Measurements from ENCODE around the gene MLKL. TPM values are rescaled to one million over a fixed set of nuclear protein-coding genes. Genes with fewer than 3 reads are reported as not detected.

The MLKL gene
- total and polyA plus RNA-seq, 2 experiments from 2014 or later = 10.4 to 13.6 TPM

DNA sequence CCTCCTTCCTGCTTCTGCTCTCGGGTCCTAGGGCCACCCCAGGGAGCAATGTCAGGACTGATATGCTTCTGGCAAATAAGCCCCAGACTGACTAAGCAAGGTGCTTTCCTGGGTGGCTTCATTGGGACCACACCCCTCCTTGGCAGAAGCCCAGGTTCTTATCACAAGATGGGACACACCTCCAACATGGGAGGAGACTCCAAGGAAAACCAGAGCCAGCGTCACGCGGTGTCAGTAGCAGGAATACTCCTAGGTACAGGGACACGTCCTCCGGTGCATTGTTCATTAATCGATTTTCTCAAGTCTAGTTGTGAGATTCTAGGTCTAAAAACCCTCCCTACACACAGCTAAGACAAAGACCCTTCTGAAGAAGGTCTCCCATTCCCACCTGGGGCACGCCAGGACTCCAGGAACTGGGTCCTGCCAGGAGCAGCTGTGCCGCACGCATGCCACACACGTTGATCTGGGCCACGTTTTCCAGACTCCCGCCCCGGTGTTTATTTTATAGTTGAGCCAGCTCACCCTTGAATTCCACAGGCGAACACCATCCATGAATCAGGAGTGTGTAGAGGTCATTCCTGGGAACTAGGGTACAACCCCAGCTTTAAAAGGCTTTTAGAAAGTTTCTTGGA lies 43.1 kb upstream of the MLKL start:
- Histone ChIP-seq H3K27ac (no peak overlapping the region), H3K27me3 (replicated peaks; ENCODE audit: insufficient read depth) (no peaks in the 10 kb centered on the region), H4K20me1 (ENCODE audit: insufficient read depth) (no peaks in the 10 kb centered on the region), H3K4me2 (ENCODE audit: unreplicated experiment) (no peak overlapping the region), H3K36me3 (ENCODE audit: low read depth) (no peaks in the 10 kb centered on the region), H3K4me1 (ENCODE audit: insufficient read depth) (peaks cover 5% of the 10 kb centered on the region; the same call in 1 of the 2 replicates), H3F3A (ENCODE audit: insufficient read depth) (no peaks in the 10 kb centered on the region), H3K79me2 (ENCODE audit: insufficient read depth) (no peaks in the 10 kb centered on the region), H3K9me2 (ENCODE audit: insufficient read depth) (no peaks in the 10 kb centered on the region), H3K9ac (no peak overlapping the region), H3K9me3 (ENCODE audit: low read depth) (no peaks in the 10 kb centered on the region), H2AFZ (no peak overlapping the region), H3K4me3 (no peak overlapping the region)
- DNase-seq = peak; percentile 50
- TF ChIP-seq EZH2 (IDR thresholded peaks at IDR 0.05; ENCODE audit: insufficient read depth, poor library complexity, severe bottlenecking) (no peak), EZH2phosphoT487 (IDR thresholded peaks at IDR 0.05; ENCODE audit: insufficient read depth, low read depth) (no peak)
- WGBS, 2 experiments (ENCODE audit: low coverage in 1 of 2, low lambda C conversion rate in 2 of 2, missing lambda C conversion rate in 2 of 2) = 56 to 59% methylated on average over 15 of the region's 15 CpGs
- in situ Hi-C loops (cut with MboI) = no loop called here

DNA sequence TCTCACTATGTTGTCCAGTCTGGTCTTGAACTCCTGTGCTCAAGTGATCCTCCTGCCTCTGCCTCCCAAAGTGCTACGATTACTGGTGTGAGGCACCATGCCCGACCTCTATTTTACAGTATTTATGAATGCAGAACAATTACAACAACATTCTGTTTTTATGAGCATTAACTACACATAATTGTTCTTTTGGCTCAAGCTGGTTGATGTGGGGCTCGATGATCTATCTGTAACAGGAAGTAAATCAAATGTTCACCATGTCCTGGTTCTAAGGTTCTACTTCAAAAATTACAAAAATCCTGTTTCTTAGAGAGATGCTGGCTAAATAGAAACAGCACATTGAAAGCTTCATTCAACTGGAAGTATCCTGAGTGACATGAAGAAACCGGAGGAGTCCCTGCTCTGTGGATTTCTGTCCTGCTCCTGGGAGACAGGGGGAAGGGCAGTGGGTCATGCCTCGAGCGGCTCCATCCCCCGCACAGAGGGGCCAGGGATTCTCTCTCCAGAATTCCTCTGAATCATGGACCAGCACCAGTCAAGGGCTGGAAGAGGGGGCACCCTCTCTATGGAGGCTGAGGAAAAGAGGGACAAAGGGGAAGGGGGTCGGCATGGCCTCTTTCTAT lies 42.5 kb upstream of the MLKL start:
- no peaks in the 10 kb centered on the region for H3K9me3 ChIP-seq (ENCODE audit: low read depth)
- no peak overlapping the region for H3K4me3 ChIP-seq
- no peak for DNase-seq
- peaks cover 5% of the 10 kb centered on the region; the same call in 1 of the 2 replicates for H3K4me1 ChIP-seq (ENCODE audit: insufficient read depth)
- H3K9me2 ChIP-seq (ENCODE audit: insufficient read depth) = no peaks in the 10 kb centered on the region
- no peaks in the 10 kb centered on the region for H4K20me1 ChIP-seq (ENCODE audit: insufficient read depth)
- in situ Hi-C loops (cut with MboI) = no loop called here
- no peaks in the 10 kb centered on the region for H3K36me3 ChIP-seq (ENCODE audit: low read depth)
- no peak for TF ChIP-seq EZH2phosphoT487 (IDR thresholded peaks at IDR 0.05; ENCODE audit: insufficient read depth, low read depth)
- TF ChIP-seq EZH2 (IDR thresholded peaks at IDR 0.05; ENCODE audit: insufficient read depth, poor library complexity, severe bottlenecking) = no peak
- no peaks in the 10 kb centered on the region for H3K79me2 ChIP-seq (ENCODE audit: insufficient read depth)
- H3K9ac ChIP-seq = no peak overlapping the region
- H3K27ac ChIP-seq = no peak overlapping the region
- 48 to 52% methylated on average over 8 of the region's 8 CpGs for WGBS, 2 experiments (ENCODE audit: low coverage in 1 of 2, low lambda C conversion rate in 2 of 2, missing lambda C conversion rate in 2 of 2)
- H2AFZ ChIP-seq = no peak overlapping the region
- H3F3A ChIP-seq (ENCODE audit: insufficient read depth) = no peaks in the 10 kb centered on the region
- no peak overlapping the region for H3K4me2 ChIP-seq (ENCODE audit: unreplicated experiment)
- H3K27me3 ChIP-seq (replicated peaks; ENCODE audit: insufficient read depth) = no peaks in the 10 kb centered on the region

DNA sequence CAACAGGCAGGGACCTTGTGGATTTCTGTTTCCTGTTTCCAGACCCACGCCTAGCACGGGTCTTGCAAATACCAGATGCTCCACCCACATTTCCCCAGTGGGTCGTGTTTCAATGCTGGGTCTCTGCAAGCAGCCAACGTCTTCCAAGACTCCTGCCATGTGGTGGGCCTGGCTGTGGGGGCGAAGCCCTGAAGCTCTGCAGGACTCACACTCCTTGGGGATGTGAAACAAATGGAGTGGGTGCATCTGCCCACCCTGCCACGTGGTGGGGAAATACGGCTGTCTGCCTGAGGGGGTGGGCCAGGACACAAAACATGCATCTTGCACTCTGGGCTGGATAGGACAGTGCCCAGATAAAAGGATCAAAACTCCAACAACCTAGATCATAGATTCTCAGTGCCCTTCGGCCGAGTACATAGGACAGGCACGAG lies 41.4 kb upstream of the MLKL start:
- no peaks in the 10 kb centered on the region for H4K20me1 ChIP-seq (ENCODE audit: insufficient read depth)
- H2AFZ ChIP-seq = no peak overlapping the region

DNA sequence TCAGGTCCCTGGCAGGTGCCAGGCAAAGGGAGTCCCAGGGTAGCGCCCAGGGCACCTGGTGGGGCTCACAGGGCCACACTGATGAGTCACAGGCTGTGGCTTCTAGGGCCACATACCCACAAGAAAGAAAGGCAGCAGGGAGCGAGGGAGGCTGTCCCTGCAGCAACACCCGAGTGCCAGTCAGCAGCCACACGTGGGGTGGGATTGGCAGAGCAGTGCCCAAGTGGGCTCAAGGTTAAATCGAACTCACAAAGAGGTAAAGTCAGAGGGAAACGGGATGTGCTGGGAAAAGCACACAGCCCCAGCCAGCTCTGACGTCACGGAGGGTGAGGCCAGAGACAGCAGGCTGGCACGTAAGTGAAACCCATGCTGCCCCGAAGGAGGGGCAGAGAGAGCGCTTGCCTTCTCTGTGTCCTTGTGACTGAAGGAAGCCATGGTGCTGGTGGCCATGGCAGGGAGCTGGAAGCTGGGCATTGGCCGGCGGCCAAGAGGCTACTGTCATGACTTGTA lies 40.2 kb upstream of the MLKL start:
- Histone ChIP-seq H3K79me2 (ENCODE audit: insufficient read depth) (no peaks in the 10 kb centered on the region), H3K27ac (no peak overlapping the region), H3K9ac (no peak overlapping the region), H3K4me1 (ENCODE audit: insufficient read depth) (peaks cover 5% of the 10 kb centered on the region; the same call in 1 of the 2 replicates), H3F3A (ENCODE audit: insufficient read depth) (no peaks in the 10 kb centered on the region), H4K20me1 (ENCODE audit: insufficient read depth) (no peaks in the 10 kb centered on the region), H3K4me2 (ENCODE audit: unreplicated experiment) (peak overlapping the region; percentile 28), H3K9me2 (ENCODE audit: insufficient read depth) (no peaks in the 10 kb centered on the region), H3K36me3 (ENCODE audit: low read depth) (no peaks in the 10 kb centered on the region), H2AFZ (peak overlapping the region; percentile 64), H3K9me3 (ENCODE audit: low read depth) (no peaks in the 10 kb centered on the region), H3K4me3 (peak overlapping the region; percentile 23), H3K27me3 (replicated peaks; ENCODE audit: insufficient read depth) (no peaks in the 10 kb centered on the region)
- no peak for TF ChIP-seq EZH2 (IDR thresholded peaks at IDR 0.05; ENCODE audit: insufficient read depth, poor library complexity, severe bottlenecking)
- TF ChIP-seq EZH2phosphoT487 (IDR thresholded peaks at IDR 0.05; ENCODE audit: insufficient read depth, low read depth) = no peak
- in situ Hi-C loops (cut with MboI) = no loop called here
- 37 to 40% methylated on average over 13 of the region's 13 CpGs for WGBS, 2 experiments (ENCODE audit: low coverage in 1 of 2, low lambda C conversion rate in 2 of 2, missing lambda C conversion rate in 2 of 2)
- DNase-seq = peak; percentile 70

More for the DNA sequence above, 41.4 kb upstream of the MLKL start:
- H3K9ac ChIP-seq = no peak overlapping the region
- H3K9me2 ChIP-seq (ENCODE audit: insufficient read depth) = no peaks in the 10 kb centered on the region
- no peak overlapping the region for H3K4me2 ChIP-seq (ENCODE audit: unreplicated experiment)
- WGBS, 2 experiments (ENCODE audit: low coverage in 1 of 2, low lambda C conversion rate in 2 of 2, missing lambda C conversion rate in 2 of 2) = 35 to 36% methylated on average over 10 of the region's 10 CpGs
- H3K9me3 ChIP-seq (ENCODE audit: low read depth) = no peaks in the 10 kb centered on the region
- H3K79me2 ChIP-seq (ENCODE audit: insufficient read depth) = no peaks in the 10 kb centered on the region
- in situ Hi-C loops (cut with MboI) = no loop called here
- DNase-seq = no peak
- no peak overlapping the region for H3K27ac ChIP-seq
- no peaks in the 10 kb centered on the region for H3K36me3 ChIP-seq (ENCODE audit: low read depth)
- no peaks in the 10 kb centered on the region for H3K27me3 ChIP-seq (replicated peaks; ENCODE audit: insufficient read depth)
- no peak for TF ChIP-seq EZH2 (IDR thresholded peaks at IDR 0.05; ENCODE audit: insufficient read depth, poor library complexity, severe bottlenecking)
- no peak for TF ChIP-seq EZH2phosphoT487 (IDR thresholded peaks at IDR 0.05; ENCODE audit: insufficient read depth, low read depth)
- H3K4me1 ChIP-seq (ENCODE audit: insufficient read depth) = peaks cover 5% of the 10 kb centered on the region; the same call in 1 of the 2 replicates
- no peak overlapping the region for H3K4me3 ChIP-seq
- no peaks in the 10 kb centered on the region for H3F3A ChIP-seq (ENCODE audit: insufficient read depth)

Measured in GM23248 (cell line).